Posterior vena cava (tissue), 2 donors: ENCODE data around the gene RNPEPL1. TPM values are rescaled to one million over a fixed set of nuclear protein-coding genes. Genes with fewer than 3 reads are reported as not detected.

Experiments
- DNase-seq: peaks from one replicate; pipeline ENCODE4 v3.0.0-alpha.2; 2020; ENCODE audit warnings: low spot score
- intact Hi-C, 2 donors: fragments of 100-400 bp; cut with DNase I; formaldehyde crosslinking; loops; one replicate each; pipeline versions ENCODE4 v1.14.1 to v1.14.2; 2022 to 2023
- total RNA-seq, 2 donors: library from RNA; stranded (reverse); fragmentation: NEBNext Ultra II Directional; extraction: Animal tissue kit (Norgen Biotek cat#: 25700); gene quantifications; one replicate each; pipeline ENCODE4 v1.2.1, GENCODE V29; 2021
- donor health status: DM: yes; HTN: yes; CAD: no.
- donor health status: DM: yes; HTN: yes; CAD: no.

Gene RNPEPL1
- total RNA-seq, 2 donors from 2014 or later: 47.1 to 49.3 TPM

DNA sequence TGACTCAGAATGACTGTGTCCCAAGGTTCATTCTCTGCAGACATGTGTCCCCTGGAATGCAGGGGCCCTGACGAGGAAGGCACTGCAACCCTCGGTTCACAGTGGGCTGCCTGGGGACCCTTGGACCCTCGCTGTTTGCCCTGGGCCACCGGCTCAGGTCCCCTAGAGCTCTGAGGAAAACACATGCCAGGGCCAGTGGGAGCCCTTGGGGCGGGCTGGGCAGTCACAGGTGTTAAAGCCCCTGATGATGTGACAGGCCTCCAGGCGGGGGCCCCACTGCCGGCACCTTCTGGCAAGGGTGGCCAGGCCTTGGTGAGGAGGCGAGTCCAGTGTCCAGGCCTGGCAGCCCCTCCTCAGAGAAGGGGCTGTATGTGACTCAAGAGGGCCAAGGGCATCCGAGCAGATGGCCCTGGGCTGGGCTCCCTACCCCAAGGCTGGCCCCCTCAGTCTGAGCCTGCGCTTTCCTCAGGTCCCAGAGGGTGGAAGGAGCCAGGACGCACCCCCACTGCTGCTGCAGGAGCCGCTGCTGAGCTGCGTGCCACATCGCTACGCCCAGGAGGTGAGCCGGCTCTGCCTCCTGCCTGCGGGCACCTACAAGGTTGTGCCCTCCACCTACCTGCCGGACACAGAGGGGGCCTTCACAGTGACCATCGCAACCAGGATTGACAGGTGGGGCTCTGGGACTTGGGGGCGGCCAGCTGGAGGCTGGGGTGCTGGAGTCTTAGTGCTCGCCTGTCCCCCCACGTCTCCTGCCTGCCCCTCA is 29.3 kb downstream of the RNPEPL1 start:
- intact Hi-C loops: no loop called here
- peak; percentile 70 for DNase-seq

DNA sequence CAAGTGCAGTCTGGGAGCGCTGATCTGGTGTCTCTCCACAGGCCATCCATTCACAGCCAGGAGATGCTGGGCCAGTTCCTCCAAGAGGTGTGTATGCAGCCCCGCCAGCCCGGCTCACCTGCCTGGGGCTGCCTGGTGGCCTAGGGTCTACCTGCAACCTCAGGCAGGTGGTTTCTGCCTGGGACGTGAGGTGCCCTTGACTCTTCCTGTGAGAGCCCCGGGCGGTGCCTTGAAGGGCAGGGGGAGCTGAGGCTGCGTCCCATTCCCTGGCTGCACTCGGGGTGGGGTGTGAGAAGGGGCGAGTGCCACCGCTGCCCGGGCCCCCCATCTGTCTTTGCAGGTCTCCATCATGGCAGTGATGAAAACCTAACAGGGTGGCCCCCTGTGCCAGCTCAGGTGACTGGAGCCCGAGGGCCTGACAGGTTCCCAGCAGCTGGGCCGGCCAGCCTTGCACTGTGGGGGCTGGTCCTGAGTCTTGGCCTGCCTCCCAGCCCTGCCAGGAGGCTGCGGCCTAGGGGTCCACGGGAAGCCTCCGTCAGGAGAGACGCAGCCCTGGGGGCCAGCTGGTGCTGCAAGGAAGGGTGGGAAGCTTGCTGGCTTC is 30.1 kb downstream of the RNPEPL1 start:
- intact Hi-C loops: no loop called here
- DNase-seq: peak; percentile 72

DNA sequence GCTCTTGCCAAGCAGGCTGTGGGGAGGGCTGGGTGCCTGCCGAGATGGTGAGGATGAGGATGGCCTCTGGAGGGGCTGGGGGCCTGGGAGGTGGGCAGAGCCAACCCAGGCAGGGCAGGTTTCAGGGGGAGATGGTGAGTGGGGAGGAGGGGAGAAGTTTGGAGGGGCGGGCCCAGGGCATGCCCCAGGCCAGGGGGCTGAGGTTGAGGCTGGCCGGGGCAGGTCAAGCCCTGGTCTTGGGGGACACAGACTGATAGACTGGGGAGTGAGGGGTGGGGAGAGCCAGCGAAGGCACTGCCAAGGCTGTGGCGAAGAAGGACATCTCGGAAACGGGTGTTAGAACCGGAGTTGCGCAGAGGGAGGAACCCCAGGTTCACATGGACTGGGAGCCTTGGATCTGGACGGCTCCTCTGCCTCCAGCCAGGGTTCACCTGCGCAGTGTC is 30.9 kb downstream of the RNPEPL1 start:
- peak; percentile 67 for DNase-seq
- intact Hi-C loops: no loop called here

DNA sequence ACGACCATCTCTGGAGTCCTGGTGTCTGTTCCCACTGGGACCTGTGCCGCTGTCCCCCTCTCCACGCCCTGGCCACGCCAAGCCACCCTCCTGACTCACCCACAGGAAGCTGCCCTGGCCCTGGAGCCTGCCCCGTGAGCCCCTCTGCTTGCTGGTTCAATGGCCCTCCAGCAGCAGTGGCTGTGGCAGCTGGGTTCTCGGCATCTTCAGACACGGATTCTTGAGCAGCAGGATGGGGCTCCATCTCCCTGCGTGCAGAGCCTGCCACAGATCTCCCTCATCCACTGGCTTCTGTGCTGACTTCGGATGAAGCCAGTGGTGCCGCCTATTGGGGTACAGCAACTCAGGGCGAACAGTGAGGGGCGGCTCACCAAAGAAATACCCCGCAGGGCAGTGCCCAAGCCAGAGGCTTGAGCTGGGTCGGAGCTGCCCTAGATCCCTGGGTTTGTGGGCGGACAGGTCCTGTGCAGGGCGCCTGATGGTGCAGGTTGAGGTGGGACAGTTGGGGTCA is 32.2 kb downstream of the RNPEPL1 start:
- intact Hi-C loops: no loop called here
- no peak for DNase-seq

DNA sequence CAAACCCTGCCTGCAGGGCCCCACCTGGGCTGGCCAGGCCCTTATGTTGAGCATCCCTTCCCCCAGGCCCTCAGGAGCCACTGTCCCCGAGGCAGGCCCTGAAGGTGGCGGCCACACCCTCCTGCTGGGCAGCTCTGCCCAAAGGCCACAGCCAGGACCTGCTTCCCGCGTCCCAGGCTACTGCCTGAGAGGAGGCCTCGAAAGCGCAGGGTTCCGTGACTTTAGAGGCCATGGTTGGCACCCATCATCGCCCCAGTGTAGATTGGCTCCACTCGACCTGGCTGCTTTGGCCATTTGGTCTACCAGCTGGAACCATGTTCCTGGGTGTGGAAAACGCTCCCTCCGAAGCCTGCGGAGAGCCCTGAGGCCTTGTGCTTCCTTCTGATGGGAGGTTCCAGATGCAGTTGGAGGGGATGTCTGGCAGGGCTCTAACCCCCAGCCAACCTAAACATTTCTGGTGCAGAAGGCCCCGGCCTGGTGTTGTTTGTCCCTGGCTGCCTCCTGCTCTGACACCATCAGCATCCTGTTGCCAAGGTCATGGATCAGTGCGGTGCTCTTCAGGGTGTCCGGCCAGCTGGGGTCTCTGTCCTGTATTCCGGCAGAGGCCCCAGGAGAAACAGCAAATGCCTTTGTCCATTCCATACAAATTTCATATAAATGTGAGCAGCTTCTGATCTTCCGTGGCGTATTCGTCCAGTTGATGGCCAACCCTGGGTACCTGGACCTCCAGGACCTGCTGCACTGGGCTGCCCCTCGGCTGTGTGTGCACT is 33.0 kb downstream of the RNPEPL1 start:
- intact Hi-C loops: no loop called here
- no peak for DNase-seq

DNA sequence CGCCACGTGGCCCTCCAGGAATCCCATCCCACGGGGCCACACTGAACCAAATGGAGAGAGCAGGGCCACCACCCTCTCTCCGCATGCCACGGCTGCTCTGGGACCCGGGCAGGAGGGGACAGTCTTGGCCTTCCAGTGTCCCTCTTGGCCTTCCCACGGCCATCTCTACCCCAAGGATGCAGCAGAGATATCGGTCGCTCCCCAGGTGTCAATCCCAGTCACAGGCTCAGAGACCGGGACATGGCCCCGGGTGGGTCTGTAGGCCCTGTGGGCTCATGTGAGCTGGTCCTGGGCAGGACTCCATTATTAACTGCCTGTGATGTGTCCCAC is 33.5 kb downstream of the RNPEPL1 start:
- DNase-seq: peak; percentile 79

DNA sequence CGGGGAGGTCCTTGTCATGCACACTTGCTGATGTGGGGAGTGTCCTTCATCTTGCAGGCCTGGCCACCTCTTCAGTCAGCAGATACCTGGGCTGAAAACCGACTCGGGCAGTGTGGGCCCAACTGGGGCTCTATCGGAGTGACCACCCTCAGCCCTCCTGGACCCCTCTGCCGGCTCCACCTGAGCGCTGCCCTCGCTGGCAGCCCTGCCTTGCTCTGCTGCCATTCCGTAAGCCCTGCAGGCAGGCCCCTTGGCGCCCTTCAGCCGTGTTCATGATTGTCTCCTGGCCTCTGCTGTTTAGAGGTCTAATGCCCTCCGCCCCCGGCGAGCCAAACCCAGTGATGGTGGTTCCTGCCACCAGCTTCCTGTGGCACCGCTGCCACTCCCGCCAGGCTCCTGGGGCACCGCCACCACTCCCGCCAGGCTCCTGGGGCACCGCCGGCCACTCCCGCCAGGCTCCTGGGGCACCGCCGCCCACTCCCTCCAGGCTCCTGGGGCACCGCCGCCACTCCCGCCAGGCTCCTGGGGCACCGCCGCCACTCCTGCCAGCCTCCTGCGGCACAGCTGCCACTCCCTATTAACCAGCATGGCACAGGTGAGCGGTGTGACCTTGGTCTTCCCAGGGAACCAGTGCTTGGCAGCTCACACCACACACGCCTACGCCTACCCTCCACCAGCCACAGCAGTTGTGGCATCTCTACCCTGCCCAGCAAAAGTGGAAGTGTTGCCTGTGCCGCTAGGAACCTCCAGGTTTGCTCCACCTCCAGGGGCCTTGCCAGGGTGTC is 34.2 kb downstream of the RNPEPL1 start:
- intact Hi-C loops: no loop called here
- DNase-seq: peak; percentile 66

More for the DNA sequence above, 33.5 kb downstream of the RNPEPL1 start:
- intact Hi-C loops: no loop called here

DNA sequence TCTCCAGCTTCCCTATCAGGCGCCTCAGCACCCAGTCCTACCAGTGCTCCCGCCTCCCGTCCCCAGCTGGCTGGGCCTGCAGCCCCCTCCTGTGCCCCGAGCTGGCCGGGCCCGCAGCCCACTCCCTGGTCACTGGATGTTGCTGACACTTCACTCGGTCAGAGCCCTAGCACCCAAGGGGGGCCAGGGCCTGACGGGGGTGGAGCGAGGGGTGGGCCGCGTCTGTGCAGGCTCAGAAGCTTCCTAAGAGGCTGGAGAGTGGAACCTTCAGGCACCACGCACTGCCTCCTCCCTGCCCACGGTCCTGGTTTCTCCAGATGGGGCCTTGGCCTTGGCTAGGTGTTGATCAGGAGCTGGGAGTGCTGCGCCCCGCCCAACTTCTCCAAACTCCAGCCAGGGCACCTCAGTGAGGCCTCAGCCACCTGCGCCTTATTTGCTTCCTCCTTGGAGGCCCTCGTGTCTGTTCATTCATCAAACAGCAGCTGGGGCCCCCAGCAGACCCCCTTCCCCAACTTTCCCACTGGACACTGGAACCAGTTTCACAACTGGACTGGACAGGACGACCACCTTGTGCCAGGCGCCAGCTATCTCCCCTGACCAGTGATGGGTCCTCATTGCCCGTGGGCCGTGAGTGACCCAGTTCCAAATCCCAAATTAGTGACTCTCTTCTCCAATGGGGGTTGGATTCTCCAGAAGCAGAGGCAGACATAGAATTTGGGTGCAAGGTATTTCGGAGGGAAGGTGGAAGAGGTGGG is 35.0 kb downstream of the RNPEPL1 start:
- intact Hi-C loops: no loop called here
- DNase-seq: no peak

DNA sequence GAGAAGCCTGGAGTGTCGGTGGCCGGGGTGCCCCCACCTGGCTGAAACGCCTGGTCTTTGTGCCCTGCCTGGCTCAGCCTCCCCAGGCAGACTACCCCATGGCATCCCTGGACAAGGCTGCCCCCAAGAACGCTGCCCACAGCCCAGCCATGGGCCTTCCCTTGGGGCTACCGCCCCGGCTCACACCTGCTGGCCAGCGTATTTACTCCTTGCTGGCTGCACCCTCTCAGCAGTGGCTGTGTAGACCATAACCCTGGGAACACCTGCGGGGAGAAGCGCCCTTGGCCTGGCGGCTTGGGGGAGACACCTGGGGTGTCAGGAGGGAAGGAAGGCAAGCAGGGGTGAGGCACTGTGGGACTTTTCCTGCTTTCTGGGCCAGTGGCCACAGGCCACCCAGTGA is 35.6 kb downstream of the RNPEPL1 start:
- peak; percentile 83 for DNase-seq

DNA sequence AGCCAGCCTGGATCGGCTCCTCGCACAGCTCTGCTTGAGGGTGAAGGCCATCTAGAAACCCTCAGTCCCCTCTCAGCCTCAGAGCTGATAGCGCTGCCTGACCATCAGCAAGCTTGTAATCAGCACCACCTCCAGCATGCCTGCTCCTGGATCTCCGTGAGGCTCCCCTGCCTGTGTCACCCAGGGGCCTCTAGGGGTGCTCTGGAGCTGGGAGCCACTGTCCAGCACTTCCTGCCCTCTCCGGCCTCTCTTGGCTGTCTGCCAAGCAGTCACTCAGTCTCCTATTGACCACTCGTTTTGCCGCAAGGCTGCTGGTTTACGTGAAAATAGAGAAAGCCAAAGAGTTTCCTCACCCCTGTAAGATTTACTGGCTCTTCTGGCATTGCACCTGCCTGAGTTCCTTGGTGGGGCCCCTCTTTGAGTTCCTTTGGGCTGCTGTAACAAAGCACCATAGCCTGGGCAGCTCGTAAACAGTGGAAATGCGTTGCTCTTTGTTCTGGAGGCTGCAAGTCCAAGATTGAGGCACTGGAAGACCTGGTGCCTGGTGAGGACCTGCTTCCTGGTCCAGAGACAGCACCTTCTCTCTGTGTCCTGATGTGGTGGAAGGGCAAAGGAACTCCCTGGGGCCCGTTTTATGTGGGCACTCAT is 36.1 kb downstream of the RNPEPL1 start:
- intact Hi-C loops: no loop called here
- peak; percentile 89 for DNase-seq

More for the DNA sequence above, 35.6 kb downstream of the RNPEPL1 start:
- intact Hi-C loops: no loop called here

DNA sequence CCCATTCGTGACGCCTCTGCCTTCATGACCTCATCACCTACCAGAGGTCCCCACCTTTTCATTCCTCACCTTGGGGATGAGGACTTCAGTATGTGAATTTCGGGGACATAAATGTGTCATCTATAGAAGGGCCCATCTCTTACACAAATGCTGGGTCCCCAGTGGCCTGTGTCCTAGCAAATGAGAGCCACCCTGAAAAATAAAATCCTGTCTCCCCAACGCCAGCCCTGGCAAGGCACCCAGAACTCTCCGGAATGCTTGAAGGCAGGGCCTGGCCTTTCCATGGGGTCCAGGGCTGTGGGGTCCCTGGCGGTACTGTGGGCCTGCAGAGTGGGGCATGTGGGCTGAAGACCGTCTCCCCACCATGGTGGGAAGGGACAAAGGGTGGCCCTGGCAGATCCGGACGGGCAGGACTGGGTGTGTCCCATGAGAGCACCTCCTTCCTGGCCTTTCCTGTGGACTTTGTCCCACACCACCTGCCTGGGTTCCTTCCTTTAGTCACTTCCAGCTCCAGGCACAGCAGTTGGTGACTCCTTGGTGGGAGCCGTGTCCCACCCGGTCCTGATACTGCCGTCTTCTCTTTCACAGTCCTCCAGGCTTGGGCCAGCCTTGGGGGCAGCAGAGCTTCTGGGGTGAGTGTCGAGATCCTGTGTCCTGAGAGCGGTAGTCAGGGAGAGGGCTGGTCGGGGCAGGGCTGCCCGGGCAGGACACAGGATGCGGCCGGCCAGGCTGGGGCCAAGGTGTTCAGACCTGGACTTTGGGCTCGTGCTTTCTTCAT is 36.8 kb downstream of the RNPEPL1 start:
- intact Hi-C loops: loop anchor here in 1 of 2 donors (5.0 kb wide), 1 partner anchor 837 kb away; no protein-coding TSS in a partner anchor
- peak; percentile 79 for DNase-seq

DNA sequence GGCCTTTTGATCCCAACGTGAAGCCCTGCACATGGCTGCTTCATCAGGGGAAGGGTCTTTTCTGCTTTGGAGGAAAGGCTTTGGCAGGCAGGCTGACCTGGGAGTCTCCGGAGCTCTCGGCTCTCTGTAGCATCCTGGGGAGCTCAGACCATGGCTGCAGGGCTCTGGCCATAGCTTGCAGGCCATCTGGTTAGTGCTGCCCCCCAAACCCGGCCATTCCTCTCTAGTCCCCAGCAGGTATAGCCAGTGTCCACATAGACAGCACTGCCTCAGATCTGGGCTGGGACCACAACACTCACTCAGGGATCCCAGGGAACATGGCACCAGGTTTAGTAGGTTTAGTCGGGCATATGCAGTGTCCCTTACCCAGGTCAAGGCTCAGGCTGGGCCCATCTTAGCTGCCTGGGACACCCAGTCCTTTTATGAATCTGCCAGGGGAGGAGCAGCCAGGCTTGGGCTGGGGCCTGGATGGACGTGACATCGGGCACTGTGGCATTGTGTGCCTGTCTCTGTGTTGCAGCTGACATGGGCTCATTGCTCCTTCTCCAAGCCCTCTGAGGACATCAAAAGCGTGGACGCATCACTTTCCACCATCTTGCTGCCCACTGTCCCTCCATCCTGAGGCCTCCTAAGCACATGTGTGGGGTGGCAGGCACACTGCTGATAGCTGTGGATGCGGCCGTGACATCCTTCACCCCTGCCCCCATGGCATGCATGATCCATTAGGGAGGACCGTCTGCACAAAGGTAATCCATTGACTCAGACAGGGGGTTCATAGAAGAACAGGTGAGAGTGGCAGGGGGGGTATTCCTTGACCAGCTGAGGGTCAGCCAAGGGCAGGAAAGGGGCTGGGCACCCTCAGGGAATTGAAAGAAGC is 37.8 kb downstream of the RNPEPL1 start:
- DNase-seq: peak; percentile 73
- intact Hi-C loops: loop anchor here in 1 of 2 donors (5.0 kb wide), 1 partner anchor 836 kb away; no protein-coding TSS in a partner anchor

DNA sequence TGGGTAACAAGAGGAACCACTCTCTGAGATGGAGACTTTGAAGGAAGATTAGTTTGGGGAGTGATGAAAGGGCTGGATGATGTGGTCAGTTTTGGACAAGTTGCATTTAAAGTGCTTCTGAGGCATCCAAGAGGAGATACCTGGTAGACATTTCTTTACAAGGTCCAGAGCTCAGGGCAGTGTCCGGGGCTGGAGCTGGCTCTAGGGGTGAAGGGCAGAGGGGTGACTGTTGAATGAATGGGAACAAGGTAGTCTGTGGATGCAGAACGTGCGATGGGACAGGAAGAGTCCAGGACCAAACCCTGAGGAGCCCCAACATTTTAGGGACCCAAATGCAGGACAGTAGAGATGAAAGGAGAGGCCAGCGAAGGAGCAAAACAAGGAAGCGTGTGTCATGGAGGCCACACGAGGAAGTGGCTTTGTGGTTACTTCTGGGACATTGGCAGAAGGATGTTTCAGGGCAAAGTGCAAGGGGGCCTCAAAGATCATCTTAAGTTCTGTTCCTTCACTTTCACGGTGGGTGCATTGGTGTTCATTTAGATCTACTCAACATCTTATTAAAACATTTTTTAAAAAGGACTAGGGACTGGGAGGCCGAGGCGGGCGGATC is 43.4 kb downstream of the RNPEPL1 start:
- peak; percentile 62 for DNase-seq
- intact Hi-C loops: no loop called here

DNA sequence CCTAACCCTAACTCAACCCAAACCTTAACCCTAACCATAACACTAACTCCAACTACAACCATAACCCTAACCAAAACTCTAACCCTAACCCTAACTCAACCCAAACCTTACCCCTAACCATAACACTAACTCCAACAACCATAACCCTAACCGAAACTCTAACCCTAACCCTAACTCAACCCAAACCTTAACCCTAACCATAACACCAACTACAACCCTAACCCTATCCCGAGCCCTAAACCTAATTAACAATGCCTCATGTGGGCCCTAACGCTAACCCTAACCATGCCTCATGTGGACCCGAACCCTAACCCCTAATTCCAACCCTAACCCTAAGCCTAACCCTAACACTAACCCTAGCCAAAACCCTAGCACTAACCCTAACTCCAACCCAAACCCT is 45.5 kb downstream of the RNPEPL1 start:
- intact Hi-C loops: no loop called here

DNA sequence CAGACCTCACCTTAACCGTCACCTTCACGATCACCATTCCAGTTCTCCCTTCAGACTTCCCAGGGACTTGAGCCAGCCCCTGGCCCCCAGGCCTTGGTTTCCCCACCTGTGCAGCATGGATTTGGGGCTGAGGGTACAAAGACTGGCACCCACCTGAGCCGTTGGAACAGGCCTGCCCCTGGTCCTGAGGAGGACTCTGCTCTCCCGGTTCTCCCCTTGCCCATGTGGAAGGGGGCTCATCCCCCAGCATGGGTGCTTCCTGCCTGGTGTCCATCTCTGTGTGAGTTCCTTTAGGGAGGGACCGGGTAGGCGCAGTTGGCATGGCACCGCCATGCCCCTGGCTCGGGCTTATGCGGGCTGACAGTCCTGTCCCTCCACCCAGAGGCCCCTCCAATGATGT is 46.1 kb downstream of the RNPEPL1 start:
- DNase-seq: peak; percentile 47
- intact Hi-C loops: no loop called here

More for the DNA sequence above, 45.5 kb downstream of the RNPEPL1 start:
- no peak for DNase-seq

DNA sequence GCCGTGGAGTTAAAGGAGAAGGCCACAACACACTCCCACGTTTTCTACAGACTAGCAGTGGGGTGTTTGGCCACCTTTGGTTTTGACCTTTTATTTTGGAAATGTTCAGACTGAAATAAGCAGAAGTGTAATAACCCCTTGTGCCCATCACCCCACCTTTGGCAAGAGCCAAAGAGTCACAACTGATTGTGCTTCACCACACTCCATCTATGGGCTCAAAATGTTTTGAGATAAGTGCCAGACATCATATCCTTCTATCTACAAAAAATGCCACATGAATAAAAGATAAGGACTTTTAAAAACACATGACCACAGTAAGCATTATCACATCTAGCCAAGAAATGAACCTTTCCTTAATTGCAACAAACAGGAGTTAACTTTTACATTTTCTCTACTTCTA is 47.1 kb downstream of the RNPEPL1 start:
- DNase-seq: no peak
- intact Hi-C loops: no loop called here
